Measurements from ENCODE around the gene GTPBP8.
A peak's percentile ranks its signal among the peaks of the same experiment; 100 is the strongest.
"Not testable (repeated sequence)": the region's sequence is repeated elsewhere in the genome, so short reads cannot be mapped to it uniquely, and the experiment has no call there.

The GTPBP8 gene

DNA sequence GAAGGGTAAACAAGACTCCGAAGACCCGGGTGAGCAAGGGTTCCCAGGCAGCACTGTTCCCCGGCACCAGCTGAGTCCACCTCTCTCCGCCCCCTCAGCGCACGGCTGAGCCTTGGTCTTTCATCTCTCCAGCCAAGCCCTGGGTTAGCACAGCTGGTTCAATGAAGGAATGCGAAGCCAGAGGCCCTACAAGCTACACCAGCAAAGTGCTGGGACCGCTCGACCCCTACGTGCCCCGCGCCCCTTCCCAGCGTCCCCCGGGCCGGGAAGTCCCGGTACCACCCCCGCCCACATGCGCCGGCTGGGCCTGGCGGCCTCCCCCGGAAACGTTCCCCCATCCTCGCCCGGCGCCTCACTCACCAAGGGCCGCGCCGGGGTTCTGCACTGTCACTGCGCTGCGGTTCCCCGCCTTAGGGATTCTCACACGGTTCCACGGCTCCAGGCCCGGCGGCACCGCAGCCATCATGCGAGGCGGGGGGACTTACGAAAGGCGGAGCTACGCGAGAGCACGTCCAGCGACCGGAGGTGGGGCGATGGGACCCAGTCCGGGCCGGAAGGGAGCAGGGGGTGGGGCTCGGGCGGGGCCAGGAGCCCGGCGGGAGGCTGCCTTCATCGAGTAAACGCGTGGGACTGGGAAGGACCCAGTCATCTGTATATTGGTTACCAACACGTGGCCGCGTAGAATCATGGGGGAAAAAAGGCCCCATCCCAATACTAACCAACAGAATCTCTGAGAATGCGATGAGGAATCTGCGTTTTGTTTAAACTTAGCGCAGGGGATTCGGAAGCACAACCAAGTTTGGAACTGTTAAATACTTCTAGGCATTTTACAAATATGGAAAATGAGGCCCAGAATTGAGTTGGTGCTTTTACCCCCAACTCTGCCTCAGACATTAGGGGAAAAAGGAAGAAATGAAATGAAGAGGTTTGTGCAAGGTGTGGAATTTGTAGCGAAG is 28.7 kb downstream of the GTPBP8 start:
- DNase-seq (ENCODE audit: low spot score in 2 of 2) (peak; percentile 75 to 93), ATAC-seq (peak; percentile 94)
- Mint-ChIP-seq H3K4me1 (peaks cover 48% of the 10 kb centered on the region), H3K27ac (peak overlapping the region; percentile 94), H3K9me3 (no peaks in the 10 kb centered on the region), H3K36me3 (peaks cover 51% of the 10 kb centered on the region), H3K4me3 (peak overlapping the region; percentile 83)

- peaks cover 39% of the 10 kb centered on the region for H3K4me1 Mint-ChIP-seq
- H3K4me3 Mint-ChIP-seq = no peak overlapping the region
- H3K36me3 Mint-ChIP-seq = peaks cover 31% of the 10 kb centered on the region
- ATAC-seq (no peak), DNase-seq (ENCODE audit: low spot score in 2 of 2) (no peak)
- no peaks in the 10 kb centered on the region for H3K9me3 Mint-ChIP-seq
- H3K27ac Mint-ChIP-seq = peak overlapping the region; percentile 94
Observed at GRCh38 chr3:113021471-113021870, 30.7 kb downstream of the GTPBP8 start.

GRCh38 chr3:113034011-113034410 is 43.2 kb downstream of the GTPBP8 start:
- ATAC-seq = no peak
- no peak for DNase-seq (ENCODE audit: low spot score in 2 of 2)
- Mint-ChIP-seq H3K4me1 (no peaks in the 10 kb centered on the region), H3K27ac (no peak overlapping the region), H3K9me3 (no peaks in the 10 kb centered on the region), H3K36me3 (no peaks in the 10 kb centered on the region), H3K4me3 (no peak overlapping the region)

DNA sequence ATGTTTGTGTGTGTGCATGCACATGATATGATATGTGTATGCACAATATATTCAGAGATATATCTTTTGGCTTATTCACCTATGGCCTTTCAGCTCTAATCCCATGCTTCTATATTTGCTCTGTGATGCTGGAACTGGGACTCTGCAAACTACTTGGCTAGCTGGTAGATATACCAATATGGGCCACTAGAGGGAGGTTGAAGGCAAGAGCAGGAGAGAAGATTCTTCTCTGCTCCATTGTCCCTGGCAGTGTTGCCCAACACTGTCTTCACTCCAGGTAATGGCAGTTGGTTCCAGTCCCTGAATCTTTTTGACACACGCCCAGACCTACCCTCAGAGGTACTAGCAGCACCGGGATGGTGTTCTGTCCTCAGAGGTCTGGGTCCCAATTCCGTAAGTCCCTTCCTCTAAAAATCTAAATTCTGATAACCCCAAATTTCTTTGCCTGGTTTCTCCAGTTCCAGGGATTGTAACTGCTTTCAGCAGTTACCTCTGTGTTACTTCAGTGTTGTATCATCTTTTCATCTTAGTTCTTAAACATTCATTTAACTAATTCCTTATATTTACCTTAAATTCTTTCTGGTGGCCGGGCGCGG is 44.7 kb downstream of the GTPBP8 start:
- DNase-seq (ENCODE audit: low spot score in 2 of 2) (peak in 1 of 2 donors; percentile 59), ATAC-seq (peak; percentile 70)
- Mint-ChIP-seq H3K9me3 (no peaks in the 10 kb centered on the region), H3K27ac (no peak overlapping the region), H3K4me1 (no peaks in the 10 kb centered on the region), H3K4me3 (no peak overlapping the region), H3K36me3 (no peaks in the 10 kb centered on the region)

DNA sequence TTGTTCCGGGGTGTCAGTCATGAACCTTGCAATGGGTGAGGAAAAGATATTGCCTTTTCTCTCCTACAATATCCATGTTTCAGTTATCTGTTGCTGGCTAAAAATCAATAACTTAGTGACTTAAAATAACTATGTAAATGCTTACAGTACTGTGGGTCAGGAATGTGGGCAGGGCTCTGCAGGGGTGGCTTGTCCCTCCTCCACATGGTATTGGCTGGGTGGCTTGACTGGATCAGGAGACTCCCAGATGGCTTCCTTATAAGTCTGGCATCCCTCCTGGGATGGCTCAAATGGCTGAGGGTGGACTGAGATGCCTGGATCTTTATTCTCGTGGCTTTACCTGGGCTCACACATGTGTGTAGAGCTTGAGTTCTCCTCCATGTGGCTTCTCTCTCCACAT is 47.5 kb downstream of the GTPBP8 start:
- Mint-ChIP-seq H3K27ac (no peak overlapping the region), H3K4me1 (no peaks in the 10 kb centered on the region), H3K36me3 (no peaks in the 10 kb centered on the region), H3K4me3 (no peak overlapping the region), H3K9me3 (no peaks in the 10 kb centered on the region)
- DNase-seq (ENCODE audit: low spot score in 2 of 2) = no peak
- no peak for ATAC-seq

DNA sequence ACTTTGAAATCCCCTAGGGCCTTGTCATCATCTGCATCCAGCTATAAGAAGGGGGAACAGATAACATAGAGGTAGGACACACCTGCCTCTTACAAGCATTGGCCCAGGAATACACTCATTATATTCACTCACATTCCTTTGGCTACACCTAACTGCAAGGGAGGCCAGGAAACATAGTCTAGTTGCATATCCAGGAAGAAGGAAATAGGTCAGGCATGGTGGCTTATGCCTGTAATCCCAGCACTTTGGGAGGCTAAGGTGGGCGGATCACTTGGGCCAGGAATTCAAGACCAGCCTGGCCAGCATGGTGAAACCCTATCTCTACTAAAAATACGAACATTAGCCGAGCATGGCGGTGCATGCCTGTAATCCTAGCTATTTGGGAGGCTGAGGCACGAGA is 48.8 kb downstream of the GTPBP8 start:
- ATAC-seq (no peak), DNase-seq (ENCODE audit: low spot score in 2 of 2) (no peak)
- Mint-ChIP-seq H3K9me3 (no peaks in the 10 kb centered on the region), H3K4me1 (no peaks in the 10 kb centered on the region), H3K36me3 (no peaks in the 10 kb centered on the region), H3K4me3 (no peak overlapping the region), H3K27ac (no peak overlapping the region)

DNA sequence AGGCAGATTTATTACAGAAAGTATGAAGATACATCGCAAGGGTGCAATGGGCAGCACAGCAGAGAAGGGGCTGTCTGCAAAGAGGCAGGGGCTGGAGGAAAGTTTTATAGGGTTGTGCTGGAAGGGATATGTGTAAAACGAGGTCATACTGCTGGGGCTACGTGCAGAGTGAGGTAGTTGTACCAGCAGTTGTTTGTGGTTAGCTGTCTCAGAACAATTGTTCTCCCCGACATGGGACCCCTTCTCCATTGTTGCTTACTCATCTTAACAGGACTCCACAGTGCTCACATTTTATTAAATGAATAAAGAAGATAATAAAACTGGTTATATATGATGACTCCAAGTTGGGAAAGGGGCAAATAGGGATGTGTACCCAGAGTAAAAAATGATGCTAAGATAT is 49.4 kb downstream of the GTPBP8 start:
- Mint-ChIP-seq H3K4me1 (no peaks in the 10 kb centered on the region), H3K36me3 (no peaks in the 10 kb centered on the region), H3K4me3 (no peak overlapping the region), H3K9me3 (peaks cover 1% of the 10 kb centered on the region), H3K27ac (no peak overlapping the region)
- no peak for ATAC-seq
- no peak for DNase-seq (ENCODE audit: low spot score in 2 of 2)

DNA sequence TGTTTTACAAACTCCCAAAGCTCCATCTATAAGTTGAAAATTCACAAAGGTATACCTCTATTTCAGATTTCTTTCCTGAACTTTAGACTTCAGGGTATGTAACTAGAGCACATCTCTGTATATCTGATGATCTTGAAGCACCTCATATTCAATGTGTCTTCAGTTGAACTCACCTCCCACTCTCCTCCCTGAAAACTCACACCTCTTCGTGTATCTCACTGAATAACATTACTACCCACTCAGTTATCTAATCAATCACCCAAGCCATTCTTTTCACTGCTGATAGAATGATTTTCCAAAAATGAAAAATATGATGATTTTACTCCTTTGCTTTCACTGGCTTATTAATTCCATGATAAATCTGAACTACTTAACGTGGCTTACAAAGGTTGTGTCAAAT is 52.9 kb downstream of the GTPBP8 start:
- Mint-ChIP-seq H3K27ac (no peak overlapping the region), H3K4me1 (no peaks in the 10 kb centered on the region), H3K9me3 (peaks cover 3% of the 10 kb centered on the region), H3K4me3 (no peak overlapping the region), H3K36me3 (no peaks in the 10 kb centered on the region)
- DNase-seq (ENCODE audit: low spot score in 2 of 2) (no peak), ATAC-seq (no peak)

GRCh38 chr3:113046186-113046965 is 55.6 kb downstream of the GTPBP8 start:
- not testable (repeated sequence) for DNase-seq (ENCODE audit: low spot score in 2 of 2); H3K4me1 Mint-ChIP-seq; H3K36me3 Mint-ChIP-seq; ATAC-seq; H3K9me3 Mint-ChIP-seq; H3K27ac Mint-ChIP-seq; H3K4me3 Mint-ChIP-seq

GRCh38 chr3:113051302-113051711 is 60.5 kb downstream of the GTPBP8 start:
- peak; percentile 99 for ATAC-seq
- Mint-ChIP-seq H3K36me3 (no peaks in the 10 kb centered on the region), H3K4me1 (no peaks in the 10 kb centered on the region), H3K27ac (no peak overlapping the region), H3K4me3 (no peak overlapping the region), H3K9me3 (no peaks in the 10 kb centered on the region)
- DNase-seq (ENCODE audit: low spot score in 2 of 2) = peak; percentile 88 to 95
